GM20431 (cell line): ENCODE results near the gene CCDC92.

Experiments used
- in situ Hi-C: fragments of 300-500 bp; cut with MseI, MboI; formaldehyde crosslinking; loops from one replicate; pipeline ENCODE4 v1.15.0; 2020; ENCODE audit warnings: low sequenced_read_pairs; ENCODE audit not compliant: unreplicated experiment

The CCDC92 gene

GRCh38 chr12:123972457-123973401 is at the start of gene CCDC92, which contains the start of gene ZNF664:
Gene CCDC92, minus strand, starts transcription at chr12:123972831. Its CDS starts 28,526 bp downstream, at chr12:123944305.
Gene ZNF664, plus strand, starts transcription at chr12:123973215. Its CDS starts 38,930 bp downstream, at chr12:124012145.
- in situ Hi-C loops, result no loop called here

- in situ Hi-C loops, result no loop called here
Observed at GRCh38 chr12:124022161-124022560, 49.5 kb upstream of the CCDC92 start.

GRCh38 chr12:124021007-124021406 is 48.4 kb upstream of the CCDC92 start:
- in situ Hi-C loops, result no loop called here

GRCh38 chr12:124020514-124020949 is 47.9 kb upstream of the CCDC92 start:
- in situ Hi-C loops, result no loop called here

GRCh38 chr12:124019115-124019514 is 46.5 kb upstream of the CCDC92 start:
- in situ Hi-C loops, result no loop called here

- in situ Hi-C loops, result no loop called here
Observed at GRCh38 chr12:124018539-124018938, 45.9 kb upstream of the CCDC92 start.

GRCh38 chr12:124017064-124017463 is 44.4 kb upstream of the CCDC92 start:
- in situ Hi-C loops, result no loop called here

GRCh38 chr12:124015494-124016461 is 43.1 kb upstream of the CCDC92 start:
- in situ Hi-C loops, result no loop called here

- in situ Hi-C loops, result no loop called here
Observed at GRCh38 chr12:124013073-124013472, 40.4 kb upstream of the CCDC92 start.

GRCh38 chr12:124011435-124012115 is 38.9 kb upstream of the CCDC92 start:
- in situ Hi-C loops, result no loop called here

GRCh38 chr12:124010687-124011086 is 38.1 kb upstream of the CCDC92 start:
- in situ Hi-C loops, result no loop called here

- in situ Hi-C loops, result no loop called here
Observed at GRCh38 chr12:124009781-124010180, 37.1 kb upstream of the CCDC92 start.

GRCh38 chr12:124008595-124008994 is 36.0 kb upstream of the CCDC92 start:
- in situ Hi-C loops, result no loop called here

- in situ Hi-C loops, result no loop called here
Observed at GRCh38 chr12:124007826-124008570, 35.4 kb upstream of the CCDC92 start.

GRCh38 chr12:124006846-124007713 is 34.4 kb upstream of the CCDC92 start:
- in situ Hi-C loops, result no loop called here

GRCh38 chr12:124006085-124006845 is 33.6 kb upstream of the CCDC92 start:
- in situ Hi-C loops, result no loop called here

- in situ Hi-C loops, result no loop called here
Observed at GRCh38 chr12:124004233-124004875, 31.7 kb upstream of the CCDC92 start.
